Activated naive CD8-positive, alpha-beta T cell treated with anti-CD3 and anti-CD28 coated beads, Interleukin-2, amount 10 ng/mL, durations not matched to agents 7 days and 5 days (primary cell): ENCODE measurements around the gene PRRG3. TPM values are rescaled to one million over a fixed set of nuclear protein-coding genes. Genes with fewer than 3 reads are reported as not detected.

Experiments used
- ATAC-seq: fragments of 150-1000 bp; cut with Tn5 transposase; one replicate; pipeline ENCODE4 v1.10.0; 2021; ENCODE audit warnings: low read depth, moderate library complexity
- POLR2A ChIA-PET: fragments of 350-600 bp; sonication (Branson Sonifier 250); formaldehyde crosslinking; loops from one replicate; lab custom pipeline; 2021; ENCODE audit warnings: antibody characterized with exemption; lab: Charles Lee
- DNase-seq: peaks from one replicate; pipeline ENCODE4 v3.0.0; 2021
- H3K27ac Mint-ChIP-seq: one replicate; pipeline ENCODE4 v1.8.0; 2022; ENCODE audit warnings: mild to moderate bottlenecking, mixed read lengths
- H3K27me3 Mint-ChIP-seq: one replicate; pipeline ENCODE4 v1.8.0; 2022; ENCODE audit warnings: mild to moderate bottlenecking, moderate library complexity, mixed read lengths
- H3K36me3 Mint-ChIP-seq: one replicate; pipeline ENCODE4 v1.8.0; 2021; ENCODE audit warnings: mild to moderate bottlenecking, mixed read lengths
- H3K4me1 Mint-ChIP-seq: one replicate; pipeline ENCODE4 v1.8.0; 2021; ENCODE audit warnings: mixed read lengths
- H3K4me3 Mint-ChIP-seq: one replicate; pipeline ENCODE4 v1.8.0; 2022; ENCODE audit warnings: mild to moderate bottlenecking, moderate library complexity, mixed read lengths
- H3K9me3 Mint-ChIP-seq: one replicate; pipeline ENCODE4 v1.8.0; 2021; ENCODE audit warnings: mixed read lengths
- total RNA-seq, 2 experiments: library from RNA; stranded (reverse); gene quantifications; one replicate each; pipeline ENCODE4 v1.2.3, GENCODE V29; 2021

Gene PRRG3
- total RNA-seq, 2 experiments from 2014 or later = not detected

GRCh38 chrX:151741606-151742005 is 46.3 kb downstream of the PRRG3 start:
- ATAC-seq = no peak
- Mint-ChIP-seq H3K4me1 (no peaks in the 10 kb centered on the region), H3K36me3 (no peaks in the 10 kb centered on the region), H3K4me3 (no peak overlapping the region), H3K9me3 (no peaks in the 10 kb centered on the region), H3K27ac (no peak overlapping the region), H3K27me3 (no peaks in the 10 kb centered on the region)
- DNase-seq = no peak
- POLR2A ChIA-PET = no interaction called here

DNA sequence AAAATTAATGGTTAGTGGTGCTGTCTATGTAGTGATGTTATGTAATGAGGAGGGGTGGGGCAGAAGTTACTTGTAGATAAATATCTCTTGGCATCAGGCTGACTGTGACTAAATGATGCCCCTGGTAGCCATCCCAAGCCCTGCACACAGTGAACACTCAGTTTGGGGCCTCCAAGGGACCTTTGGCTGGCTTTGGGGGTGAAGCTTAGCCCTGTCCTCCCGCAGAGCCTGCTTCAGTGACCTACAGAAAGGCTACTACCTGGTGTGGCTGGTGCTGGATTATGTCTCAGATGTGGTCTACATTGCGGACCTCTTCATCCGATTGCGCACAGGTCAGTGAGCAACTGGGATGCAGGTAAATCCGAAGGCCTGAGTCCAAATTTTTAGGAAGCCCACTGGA is 47.1 kb downstream of the PRRG3 start:
- H3K36me3 Mint-ChIP-seq = no peaks in the 10 kb centered on the region

DNA sequence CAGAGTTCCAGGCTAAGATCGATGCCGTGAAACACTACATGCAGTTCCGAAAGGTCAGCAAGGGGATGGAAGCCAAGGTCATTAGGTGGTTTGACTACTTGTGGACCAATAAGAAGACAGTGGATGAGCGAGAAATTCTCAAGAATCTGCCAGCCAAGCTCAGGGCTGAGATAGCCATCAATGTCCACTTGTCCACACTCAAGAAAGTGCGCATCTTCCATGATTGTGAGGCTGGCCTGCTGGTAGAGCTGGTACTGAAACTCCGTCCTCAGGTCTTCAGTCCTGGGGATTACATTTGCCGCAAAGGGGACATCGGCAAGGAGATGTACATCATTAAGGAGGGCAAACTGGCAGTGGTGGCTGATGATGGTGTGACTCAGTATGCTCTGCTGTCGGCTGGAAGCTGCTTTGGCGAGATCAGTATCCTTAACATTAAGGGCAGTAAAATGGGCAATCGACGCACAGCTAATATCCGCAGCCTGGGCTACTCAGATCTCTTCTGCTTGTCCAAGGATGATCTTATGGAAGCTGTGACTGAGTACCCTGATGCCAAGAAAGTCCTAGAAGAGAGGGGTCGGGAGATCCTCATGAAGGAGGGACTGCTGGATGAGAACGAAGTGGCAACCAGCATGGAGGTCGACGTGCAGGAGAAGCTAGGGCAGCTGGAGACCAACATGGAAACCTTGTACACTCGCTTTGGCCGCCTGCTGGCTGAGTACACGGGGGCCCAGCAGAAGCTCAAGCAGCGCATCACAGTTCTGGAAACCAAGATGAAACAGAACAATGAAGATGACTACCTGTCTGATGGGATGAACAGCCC is 48.6 kb downstream of the PRRG3 start:
- H3K36me3 Mint-ChIP-seq = no peaks in the 10 kb centered on the region
- no peak overlapping the region for H3K27ac Mint-ChIP-seq
- H3K27me3 Mint-ChIP-seq = no peaks in the 10 kb centered on the region
- ATAC-seq = no peak
- H3K4me1 Mint-ChIP-seq = no peaks in the 10 kb centered on the region
- POLR2A ChIA-PET = no interaction called here
- DNase-seq = no peak
- H3K9me3 Mint-ChIP-seq = no peaks in the 10 kb centered on the region
- no peak overlapping the region for H3K4me3 Mint-ChIP-seq

More for the DNA sequence above, 47.1 kb downstream of the PRRG3 start:
- H3K9me3 Mint-ChIP-seq = no peaks in the 10 kb centered on the region
- no peaks in the 10 kb centered on the region for H3K4me1 Mint-ChIP-seq
- no peak for DNase-seq
- POLR2A ChIA-PET = no interaction called here
- H3K27me3 Mint-ChIP-seq = no peaks in the 10 kb centered on the region
- no peak for ATAC-seq
- H3K4me3 Mint-ChIP-seq = no peak overlapping the region
- no peak overlapping the region for H3K27ac Mint-ChIP-seq

DNA sequence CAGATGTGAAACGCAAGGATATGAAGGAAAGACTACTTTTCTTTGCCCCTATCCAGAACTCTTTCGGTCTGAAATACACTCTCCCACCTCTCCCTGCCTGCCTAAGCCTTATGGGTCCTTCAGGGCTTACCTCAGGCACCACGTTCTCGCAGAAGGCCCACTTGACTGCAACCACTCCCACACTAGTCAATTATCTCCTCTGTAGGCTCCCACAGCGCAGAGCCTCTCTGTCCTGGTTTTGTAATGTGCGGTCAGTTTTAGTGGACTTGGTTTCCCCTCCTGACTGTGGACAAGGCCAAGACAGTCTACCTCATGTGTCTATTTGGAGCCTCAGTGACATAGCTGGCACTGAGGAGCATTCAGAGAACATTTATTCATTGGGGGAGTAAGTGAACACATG is 50.4 kb downstream of the PRRG3 start:
- DNase-seq = no peak
- no peak overlapping the region for H3K27ac Mint-ChIP-seq
- H3K9me3 Mint-ChIP-seq = no peaks in the 10 kb centered on the region
- H3K27me3 Mint-ChIP-seq = no peaks in the 10 kb centered on the region
- H3K4me1 Mint-ChIP-seq = no peaks in the 10 kb centered on the region
- no peak overlapping the region for H3K4me3 Mint-ChIP-seq
- no peaks in the 10 kb centered on the region for H3K36me3 Mint-ChIP-seq
- POLR2A ChIA-PET = no interaction called here
- no peak for ATAC-seq

DNA sequence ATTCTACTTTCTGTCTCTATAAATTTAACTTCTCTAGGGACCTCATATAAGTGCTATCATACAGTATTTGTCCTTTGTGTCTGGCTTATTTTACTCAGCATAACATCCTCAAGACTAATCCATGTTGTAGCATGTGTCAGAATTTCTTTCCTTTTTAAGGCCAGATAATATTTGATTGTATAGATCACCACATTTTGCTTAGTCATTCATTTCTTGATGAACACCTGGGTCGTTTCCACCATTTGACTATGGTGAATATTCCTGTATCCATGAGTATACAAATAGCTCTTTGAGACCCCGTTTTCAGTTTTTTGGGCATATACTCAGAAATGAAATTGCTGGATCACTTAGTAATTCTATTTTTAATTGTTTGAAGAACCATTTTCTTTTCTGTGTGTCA is 51.2 kb downstream of the PRRG3 start:
- H3K36me3 Mint-ChIP-seq = no peaks in the 10 kb centered on the region
- H3K4me3 Mint-ChIP-seq = no peak overlapping the region
- H3K27me3 Mint-ChIP-seq = no peaks in the 10 kb centered on the region
- POLR2A ChIA-PET = no interaction called here
- no peak for ATAC-seq
- H3K4me1 Mint-ChIP-seq = no peaks in the 10 kb centered on the region
- H3K9me3 Mint-ChIP-seq = no peaks in the 10 kb centered on the region
- H3K27ac Mint-ChIP-seq = no peak overlapping the region
- no peak for DNase-seq

GRCh38 chrX:151750511-151750910 is 55.3 kb downstream of the PRRG3 start:
- no peak for ATAC-seq
- Mint-ChIP-seq H3K27me3 (no peaks in the 10 kb centered on the region), H3K36me3 (no peaks in the 10 kb centered on the region), H3K9me3 (no peaks in the 10 kb centered on the region), H3K4me1 (no peaks in the 10 kb centered on the region), H3K27ac (no peak overlapping the region), H3K4me3 (no peak overlapping the region)
- POLR2A ChIA-PET = no interaction called here
- DNase-seq = no peak

DNA sequence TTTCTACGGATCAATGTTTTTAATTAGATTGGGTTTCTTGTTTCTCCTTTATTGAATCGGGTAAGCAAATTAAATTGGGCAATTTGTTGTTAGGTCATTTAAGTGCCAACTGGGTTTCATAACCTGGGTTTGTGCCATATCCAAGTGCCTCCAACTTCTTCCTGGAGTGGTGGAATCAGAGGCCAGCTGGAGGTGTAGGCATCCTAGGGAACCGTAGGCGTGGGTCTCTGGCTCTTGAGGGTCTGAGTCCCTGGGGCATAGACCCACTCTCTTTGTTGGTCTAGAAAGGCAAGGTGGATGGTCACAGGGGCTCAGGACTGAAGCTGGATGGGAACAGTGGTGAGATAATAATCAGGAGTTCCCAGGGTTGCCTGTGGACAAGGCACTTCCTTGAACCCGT is 57.6 kb downstream of the PRRG3 start:
- DNase-seq = no peak
- no peak overlapping the region for H3K4me3 Mint-ChIP-seq
- no peaks in the 10 kb centered on the region for H3K4me1 Mint-ChIP-seq
- ATAC-seq = no peak
- H3K27me3 Mint-ChIP-seq = peaks cover 2% of the 10 kb centered on the region
- POLR2A ChIA-PET = no interaction called here
- no peaks in the 10 kb centered on the region for H3K36me3 Mint-ChIP-seq
- H3K27ac Mint-ChIP-seq = no peak overlapping the region
- H3K9me3 Mint-ChIP-seq = no peaks in the 10 kb centered on the region

- Mint-ChIP-seq H3K27me3 (peaks cover 2% of the 10 kb centered on the region), H3K4me1 (no peaks in the 10 kb centered on the region), H3K27ac (no peak overlapping the region), H3K36me3 (no peaks in the 10 kb centered on the region), H3K4me3 (no peak overlapping the region), H3K9me3 (no peaks in the 10 kb centered on the region)
- DNase-seq (no peak), ATAC-seq (no peak)
- POLR2A ChIA-PET = no interaction called here
Observed at GRCh38 chrX:151753313-151754046, 58.2 kb downstream of the PRRG3 start.

GRCh38 chrX:151754047-151754429 is 58.8 kb downstream of the PRRG3 start:
- Mint-ChIP-seq H3K36me3 (no peaks in the 10 kb centered on the region), H3K4me3 (no peak overlapping the region), H3K4me1 (no peaks in the 10 kb centered on the region), H3K27ac (no peak overlapping the region), H3K9me3 (no peaks in the 10 kb centered on the region), H3K27me3 (peaks cover 2% of the 10 kb centered on the region)
- ATAC-seq (no peak), DNase-seq (no peak)
- POLR2A ChIA-PET = no interaction called here

DNA sequence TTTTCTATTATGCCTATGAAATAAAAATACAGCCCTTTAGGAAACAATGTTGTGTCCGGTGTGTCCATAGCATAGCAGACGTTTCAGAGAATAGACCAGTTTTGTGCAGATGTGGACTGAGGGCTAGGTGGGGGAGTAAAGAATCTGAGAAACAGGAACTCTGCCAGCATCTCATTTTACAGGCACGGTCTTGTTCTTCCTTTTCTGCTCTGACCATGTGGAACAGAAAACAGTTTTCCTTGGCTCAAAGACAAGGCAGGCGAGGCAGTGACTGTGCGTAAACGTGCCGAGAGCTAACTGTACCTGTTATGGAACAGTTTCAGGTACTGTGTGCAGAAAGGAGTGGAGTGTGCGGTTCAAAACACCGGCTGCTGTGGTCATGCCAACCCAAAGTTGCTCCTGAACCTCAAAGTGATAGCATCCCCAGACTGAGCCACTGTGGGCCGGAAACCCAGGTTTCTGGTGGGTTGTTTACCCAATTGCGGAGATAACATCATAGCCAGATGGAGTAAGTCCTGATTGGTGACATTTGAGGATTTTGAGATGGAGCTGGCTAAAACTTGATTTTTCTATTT is 59.5 kb downstream of the PRRG3 start:
- H3K9me3 Mint-ChIP-seq = no peaks in the 10 kb centered on the region
- no peaks in the 10 kb centered on the region for H3K36me3 Mint-ChIP-seq
- H3K4me1 Mint-ChIP-seq = no peaks in the 10 kb centered on the region
- no peak overlapping the region for H3K27ac Mint-ChIP-seq
- POLR2A ChIA-PET = no interaction called here
- H3K4me3 Mint-ChIP-seq = no peak overlapping the region
- DNase-seq = no peak
- no peak for ATAC-seq
- H3K27me3 Mint-ChIP-seq = peaks cover 2% of the 10 kb centered on the region

Other genes with a start within 250 kb of the PRRG3 start
- not detected for gene PASD1, start 131.8 kb upstream of the PRRG3 start, total RNA-seq
- not detected for gene FATE1, start 20.6 kb downstream of the PRRG3 start, total RNA-seq
- gene CNGA2, start 39.3 kb downstream of the PRRG3 start, total RNA-seq = not detected
- not detected for gene MAGEA4, start 217.4 kb downstream of the PRRG3 start, total RNA-seq